Thymus (tissue), 2 donors: ENCODE data around the gene SERGEF. TPM values are rescaled to one million over a fixed set of nuclear protein-coding genes. Genes with fewer than 3 reads are reported as not detected.

Source experiments
- polyA plus RNA-seq: library from polyadenylated mRNA; stranded (reverse); fragments of 200-250 nt; gene quantifications from one replicate; pipeline ENCODE4 v1.2.3, GENCODE V29; 2013
- total RNA-seq: library from RNA; stranded (reverse); fragments of 120-200 nt; gene quantifications from one replicate; pipeline ENCODE4 v1.2.4, GENCODE V29; 2013
- donor health status: healthy.

SERGEF gene
- total and polyA plus RNA-seq, 2 donors: 52.8 to 84.2 TPM

Other genes with a start within 250 kb of the SERGEF start
- 0.24 TPM for gene TPH1, start 33.2 kb upstream of the SERGEF start, total RNA-seq
- gene TPH1, start 33.2 kb upstream of the SERGEF start, polyA plus RNA-seq: 0.75 TPM
- gene SAAL1, start 93.0 kb upstream of the SERGEF start, total RNA-seq: 25.9 TPM
- gene SAAL1, start 93.0 kb upstream of the SERGEF start, polyA plus RNA-seq: 19.4 TPM
- gene MRGPRX3, start 119.5 kb upstream of the SERGEF start, total RNA-seq: not detected
- gene MRGPRX3, start 119.5 kb upstream of the SERGEF start, polyA plus RNA-seq: 0.05 TPM
- not detected for gene MRGPRX4, start 159.8 kb upstream of the SERGEF start, total RNA-seq
- gene MRGPRX4, start 159.8 kb upstream of the SERGEF start, polyA plus RNA-seq: 0.07 TPM
- gene SAA4, start 223.8 kb upstream of the SERGEF start, total RNA-seq: 0.61 TPM
- 19.4 TPM for gene SAA4, start 223.8 kb upstream of the SERGEF start, polyA plus RNA-seq
- 7.9 TPM for gene SAA2, start 235.6 kb upstream of the SERGEF start, total RNA-seq
- 605 TPM for gene SAA2, start 235.6 kb upstream of the SERGEF start, polyA plus RNA-seq